Sigmoid colon (tissue), 7 donors: ENCODE measurements around the gene ZNF595. TPM values are rescaled to one million over a fixed set of nuclear protein-coding genes. Genes with fewer than 3 reads are reported as not detected.
"Not testable (repeated sequence)": the region's sequence is repeated elsewhere in the genome, so short reads cannot be mapped to it uniquely, and the experiment has no call there.

Source experiments
- DNase-seq: peaks from one replicate; pipeline ENCODE4 v3.0.0-alpha.2; 2019
- H3K27ac ChIP-seq, 4 donors: fragments of 200-600 bp; sonication (generic); one replicate each; pipeline ENCODE4 v1.5.1; 2016 to 2019; ENCODE audit warnings: mild to moderate bottlenecking in 1 of 4
- H3K27me3 ChIP-seq, 3 donors: fragments of 200-600 bp; sonication (generic); one replicate each; pipeline ENCODE4 v1.5.1; 2019; ENCODE audit warnings: mild to moderate bottlenecking in 1 of 3
- H3K36me3 ChIP-seq, 4 donors: fragments of 200-600 bp; sonication (generic); one replicate each; pipeline ENCODE4 v1.5.1; 2016 to 2019
- H3K4me1 ChIP-seq, 4 donors: fragments of 200-600 bp; sonication (generic); one replicate each; pipeline ENCODE4 v1.5.1; 2017 to 2019
- H3K4me3 ChIP-seq, 4 donors: fragments of 200-600 bp; sonication (generic); one replicate each; pipeline ENCODE4 v1.5.1; 2017 to 2019; ENCODE audit warnings: mild to moderate bottlenecking in 2 of 4, moderate library complexity in 1 of 4
- H3K9me3 ChIP-seq, 4 donors: fragments of 200-600 bp in 3 of 4; sonication (generic) in 3 of 4; one replicate each; pipeline versions ENCODE4 v1.5.1 to v1.6.1; 2013 to 2019
- POLR2AphosphoS5 ChIP-seq, 4 donors: sonication (generic); formaldehyde crosslinking; IDR thresholded peaks; one replicate each; pipeline ENCODE4 v1.6.1; 2017; ENCODE audit warnings: antibody characterized with exemption in 4 of 4
- WGBS, 2 donors: extraction: QIAGEN DNeasy Blood & Tissue Kit; methylation state at CpG; one replicate each; pipeline ENCODE4 v1.1.7; 2013; 5-methylcytosine and 5-hydroxymethylcytosine counted together
- intact Hi-C: fragments of 100-400 bp; cut with DNase I; formaldehyde crosslinking; loops from one replicate; pipeline ENCODE4 v1.15.1; 2023
- polyA plus RNA-seq, 3 donors: library from polyadenylated mRNA; stranded (reverse); fragments of 200-250 nt; gene quantifications; one replicate each; pipeline ENCODE4 v1.2.3, GENCODE V29; 2013
- total RNA-seq, 4 donors: library from RNA; depleted of rRNA; stranded (reverse); fragments of >200 nt; gene quantifications; one replicate each; pipeline ENCODE4 v1.1.0, GENCODE V29; 2016
- donor health status: healthy with polysubstance abuse.
- donor health status: Bipolar disorder and iron deficiency.
- donor health status: healthy.

The ZNF595 gene
- total RNA-seq (10 to 100 TPM; 27.1 to 47.2 (median 28.5) TPM), polyA plus RNA-seq (1 to 10 TPM; 2.5 to 4.2 (median 3.4) TPM)

DNA sequence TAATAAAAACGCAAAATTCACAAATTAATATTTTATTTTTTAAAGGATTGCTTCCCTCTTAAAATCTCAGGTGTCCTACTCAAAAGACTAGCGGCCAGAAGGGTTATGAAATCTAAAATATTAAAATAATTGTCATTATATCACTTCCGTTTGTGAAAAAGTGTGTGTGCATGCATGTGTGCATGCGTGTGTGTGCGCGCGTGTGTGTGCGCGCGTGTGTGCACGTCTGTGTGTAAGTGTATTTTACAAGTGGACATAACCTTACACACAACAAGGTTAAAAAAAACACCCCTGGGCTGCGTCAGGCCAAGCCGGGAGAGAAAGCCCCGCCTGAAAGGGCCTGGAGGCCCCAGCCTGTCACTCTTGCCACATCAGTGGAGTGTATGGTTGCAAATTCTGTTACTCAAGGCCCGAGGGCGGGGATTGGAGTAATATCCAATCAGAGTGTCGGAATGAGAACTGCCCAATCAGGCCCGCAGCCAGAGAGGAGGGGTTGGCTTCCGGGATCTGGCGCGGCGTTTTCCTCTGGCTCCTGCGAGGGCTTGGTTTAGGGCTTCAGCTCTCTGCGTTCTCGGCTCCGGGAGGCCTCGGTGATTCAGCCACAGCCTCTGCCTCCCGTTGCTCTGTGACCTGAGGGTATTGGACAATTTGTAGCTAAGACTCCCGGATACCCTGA is at the start of gene ZNF595:
ZNF595 (plus strand) TSS at position 518 of the 676 bp plus-strand sequence. CDS start 168 bp downstream, outside the sequence.
- TF ChIP-seq POLR2AphosphoS5 (IDR thresholded peaks at IDR 0.05) = peak in 2 of 4 donors; percentile 39 to 70
- H3K27me3 ChIP-seq, H3K9me3 ChIP-seq, H3K4me1 ChIP-seq, H3K36me3 ChIP-seq, intact Hi-C loops: not testable (repeated sequence)
- 35 to 50% methylated on average over 22 of the region's 29 CpGs for WGBS, 2 donors
- H3K4me3 ChIP-seq = peak within 1 kb of the TSS; percentile 24 to 46 (median 37)
- peak; percentile 80 for DNase-seq
- peak within 1 kb of the TSS; percentile 51 to 77 (median 64) for H3K27ac ChIP-seq

- DNase-seq, H3K27ac ChIP-seq, H3K4me3 ChIP-seq, H3K4me1 ChIP-seq, H3K27me3 ChIP-seq, H3K36me3 ChIP-seq, intact Hi-C loops, H3K9me3 ChIP-seq: not testable (repeated sequence)
- 82 to 93% methylated on average over 74 of the region's 90 CpGs for WGBS, 2 donors
Observed at GRCh38 chr4:9937-10870, 42.9 kb upstream of the ZNF595 start.

GRCh38 chr4:11095-11815 is 41.9 kb upstream of the ZNF595 start:
- 82 to 94% methylated on average over 80 to 84 of the region's 123 CpGs for WGBS, 2 donors
- H3K27ac ChIP-seq, H3K4me3 ChIP-seq, H3K36me3 ChIP-seq, H3K4me1 ChIP-seq, H3K27me3 ChIP-seq, intact Hi-C loops, H3K9me3 ChIP-seq, DNase-seq: not testable (repeated sequence)

DNA sequence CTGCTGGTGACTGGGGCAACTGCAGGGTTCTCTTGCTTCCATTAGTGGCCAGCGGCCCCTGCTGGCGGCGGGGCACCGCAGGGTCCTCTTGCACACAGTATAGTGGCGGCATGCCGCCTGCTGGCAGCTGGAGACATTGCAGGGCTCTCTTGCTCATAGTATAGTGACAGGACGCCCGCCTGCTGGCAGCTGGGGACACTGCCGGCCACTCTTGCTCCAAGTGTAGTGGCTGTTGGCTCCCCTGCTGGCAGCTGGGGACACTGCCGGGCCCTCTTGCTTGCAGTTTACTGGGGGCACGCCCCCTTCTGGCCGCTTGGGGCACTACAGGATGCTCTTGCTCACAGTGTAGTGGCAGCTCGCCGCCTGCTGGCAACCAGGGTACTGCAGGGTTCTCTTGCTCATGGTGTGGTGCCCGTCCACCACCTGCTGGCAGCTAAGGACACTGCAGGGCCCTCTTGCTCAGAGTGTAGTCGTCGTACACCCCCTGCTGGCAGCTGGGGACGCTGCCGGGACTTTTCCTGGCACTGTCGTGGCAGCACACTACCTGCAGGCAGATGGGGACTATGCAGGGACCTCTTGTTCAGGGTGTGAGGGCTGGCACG is 41.2 kb upstream of the ZNF595 start:
- H3K36me3 ChIP-seq, H3K4me3 ChIP-seq, H3K4me1 ChIP-seq, H3K9me3 ChIP-seq, H3K27ac ChIP-seq, H3K27me3 ChIP-seq, intact Hi-C loops, DNase-seq: not testable (repeated sequence)
- 76 to 89% methylated on average over 16 of the region's 21 CpGs for WGBS, 2 donors

DNA sequence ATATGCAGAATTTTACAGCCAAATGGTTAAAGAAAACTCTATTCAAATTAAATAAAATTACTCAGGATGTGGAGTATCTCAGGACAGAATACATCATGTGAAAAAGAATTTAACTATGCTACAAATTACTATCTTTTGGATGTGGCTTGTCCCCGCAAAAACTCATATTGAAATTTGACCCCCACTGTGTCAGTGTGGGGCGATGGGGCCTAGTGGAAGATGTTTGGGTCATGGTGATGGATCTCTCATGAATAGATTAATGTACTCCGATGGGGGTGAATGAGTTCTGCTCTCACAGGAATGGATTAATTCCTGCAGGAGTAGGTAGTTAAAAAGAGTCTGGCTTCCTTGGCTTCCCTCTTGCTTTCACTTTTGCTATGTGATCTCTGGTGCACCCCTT is 35.0 kb upstream of the ZNF595 start:
- H3K9me3 ChIP-seq, H3K27ac ChIP-seq, H3K4me3 ChIP-seq, H3K27me3 ChIP-seq, DNase-seq, H3K4me1 ChIP-seq, intact Hi-C loops, H3K36me3 ChIP-seq: not testable (repeated sequence)
- WGBS, 2 donors = 52 to 53% methylated on average over 3 of the region's 3 CpGs

GRCh38 chr4:18589-18988 is 34.5 kb upstream of the ZNF595 start:
- H3K27ac ChIP-seq, H3K4me3 ChIP-seq, H3K4me1 ChIP-seq, H3K9me3 ChIP-seq, intact Hi-C loops, H3K36me3 ChIP-seq, DNase-seq, H3K27me3 ChIP-seq: not testable (repeated sequence)
- WGBS, 2 donors = 51 to 52% methylated on average over 1 of the region's 1 CpG

- H3K27me3 ChIP-seq, H3K4me3 ChIP-seq, H3K9me3 ChIP-seq, intact Hi-C loops, H3K4me1 ChIP-seq, H3K27ac ChIP-seq, DNase-seq, H3K36me3 ChIP-seq: not testable (repeated sequence)
- WGBS, 2 donors = 29 to 45% methylated on average over 2 of the region's 2 CpGs
Observed at GRCh38 chr4:22882-23281, 30.2 kb upstream of the ZNF595 start.

DNA sequence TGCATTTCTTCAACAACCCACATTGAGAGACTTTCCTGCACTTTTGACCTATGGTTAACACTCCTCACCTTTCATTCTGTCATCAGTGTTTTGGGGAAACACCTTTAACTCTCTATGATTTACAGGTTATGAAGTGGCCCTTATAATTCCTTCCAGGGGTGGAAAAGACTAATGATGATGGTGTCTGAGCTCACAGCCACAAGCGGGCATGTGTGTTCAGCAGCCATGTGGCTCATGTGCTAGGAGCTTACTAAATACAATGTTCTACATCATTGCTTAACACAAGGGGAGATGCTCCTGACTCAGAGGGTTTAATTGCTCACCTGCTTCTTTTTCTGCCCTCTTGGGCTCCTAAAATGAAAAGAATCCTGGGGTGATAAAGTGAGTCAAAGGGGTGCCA is 28.8 kb upstream of the ZNF595 start:
- H3K4me3 ChIP-seq, H3K4me1 ChIP-seq, H3K36me3 ChIP-seq, intact Hi-C loops, DNase-seq, H3K9me3 ChIP-seq, H3K27me3 ChIP-seq, H3K27ac ChIP-seq: not testable (repeated sequence)
- no CpG with 5 or more reads among the region's 1 CpG for WGBS, 2 donors

DNA sequence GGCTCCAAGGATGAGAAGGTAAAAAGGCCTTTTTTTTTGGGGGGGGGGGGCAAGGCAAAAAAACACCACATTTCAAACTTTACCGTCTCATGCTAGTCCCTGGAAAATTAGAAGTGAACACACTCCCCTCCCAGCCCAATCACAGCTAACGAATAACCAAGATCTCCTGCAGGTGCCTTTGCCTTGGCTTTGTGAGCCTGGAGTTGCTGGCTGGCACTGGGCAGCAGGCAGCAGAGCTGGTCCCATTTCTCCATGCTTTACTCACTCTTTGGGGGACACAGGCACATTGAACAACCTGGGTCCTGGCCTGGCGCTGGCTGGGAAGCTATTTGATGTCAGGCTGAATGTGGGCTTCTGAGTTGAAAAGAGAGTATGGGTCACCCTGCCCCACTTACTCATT is 25.6 kb upstream of the ZNF595 start:
- H3K4me3 ChIP-seq, H3K27me3 ChIP-seq, H3K36me3 ChIP-seq, H3K27ac ChIP-seq, intact Hi-C loops, H3K9me3 ChIP-seq, H3K4me1 ChIP-seq, DNase-seq: not testable (repeated sequence)
- WGBS, 2 donors = 72 to 79% methylated on average over 3 of the region's 3 CpGs
